Peyer's patch (tissue), 4 donors: ENCODE results near the gene A1CF.

Experiments
- CTCF ChIP-seq, 6 experiments: fragments of 450-650 bp in 4 of 6; fragments of 200-600 bp in 2 of 6; sonication (generic) in 1 of 6; IDR thresholded peaks; one replicate each; pipeline ENCODE4 v1.5.1; 2017 to 2019; ENCODE audit warnings: antibody characterized with exemption in 6 of 6, mild to moderate bottlenecking in 3 of 6, moderate library complexity in 1 of 6
- POLR2A ChIP-seq, 2 donors: fragments of 450-650 bp; IDR thresholded peaks; one replicate each; pipeline ENCODE4 v1.5.1; 2017; ENCODE audit warnings: antibody characterized with exemption in 2 of 2, mild to moderate bottlenecking in 2 of 2, moderate library complexity in 2 of 2

GRCh38 chr10:50908366-50908765, 22.9 kb upstream of the A1CF start:
- TF ChIP-seq POLR2A (IDR thresholded peaks at IDR 0.05) = no peak
- no peak for TF ChIP-seq CTCF (IDR thresholded peaks at IDR 0.05)
